H1 (cell line): ENCODE data around the gene SBF1. TPM values are rescaled to one million over a fixed set of nuclear protein-coding genes. Genes with fewer than 3 reads are reported as not detected.

ENCODE experiments used
- CHD1 ChIP-seq: IDR thresholded peaks from 2 replicates; pipeline ENCODE4 v1.6.1; 2012; ENCODE audit warnings: low read depth, low read length, improper control_type of control experiment
- RAD21 ChIP-seq, 2 experiments: IDR thresholded peaks in 1 of 2; conservative IDR thresholded peaks in 1 of 2; 2 replicates each; pipeline ENCODE4 v1.6.1; 2011; ENCODE audit warnings: low read depth in 2 of 2, low read length in 2 of 2, improper control_type of control experiment in 1 of 2, inconsistent platforms in 1 of 2, mild to moderate bottlenecking in 1 of 2, moderate library complexity in 1 of 2
- polyA plus RNA-seq, 7 experiments: library from polyadenylated mRNA; depleted of rRNA in 3 of 7; stranded (reverse) in 5 of 7; unstranded in 2 of 7; fragments of >200 nt in 5 of 7; fragments of 200-250 nt in 2 of 7; gene quantifications; 1 replicate in 5 of 7; 2 replicates in 1 of 7; 4 replicates in 1 of 7; pipeline versions ENCODE4 v1.2.1 to v1.2.3, GENCODE V29; 2011 to 2013; ENCODE audit warnings: missing spikeins in 2 of 7, mixed read lengths in 2 of 7
- total RNA-seq: library from RNA; stranded (reverse); fragmentation: NEBNext Ultra II Directional; extraction: Animal tissue kit (Norgen Biotek cat#: 25700); gene quantifications from 2 replicates; pipeline ENCODE4 v1.2.1, GENCODE V29; 2021

The SBF1 gene
- total and polyA plus RNA-seq, 2 of the 8 experiments (the other 6 are each of a cell fraction or from before 2014, with no cell fraction given), result 29.1 to 71.5 TPM

- TF ChIP-seq RAD21 (IDR thresholded peaks at IDR 0.05 in 1 of 2, conservative IDR thresholded peaks at IDR 0.05 in 1 of 2; ENCODE audit: low read depth in 2 of 2, low read length in 2 of 2) (no peak), CHD1 (no peak)
Measured at GRCh38 chr22:50504369-50505211, 29.8 kb upstream of the SBF1 start (continued).
